T-helper 17 cell (primary cell): Measurements from ENCODE around the gene UNC5A. TPM values are rescaled to one million over a fixed set of nuclear protein-coding genes. Genes with fewer than 3 reads are reported as not detected.
A peak's percentile ranks its signal among the peaks of the same experiment; 100 is the strongest.

Experiments
- ATAC-seq: fragments of 150-1000 bp; cut with Tn5 transposase; 2 replicates; pipeline ENCODE4 v1.10.0; 2021; ENCODE audit warnings: mild to moderate bottlenecking, moderate library complexity
- DNase-seq, 3 donors: peaks; one replicate each; pipeline versions ENCODE4 v3.0.0 to v3.0.0-alpha.2; 2020 to 2021
- H3K9me3 ChIP-seq: one replicate; pipeline ENCODE4 v1.7.0; 2013; ENCODE audit warnings: low read length, mild to moderate bottlenecking; ENCODE audit not compliant: control insufficient read depth, poor library complexity, severe bottlenecking
- H3K27ac Mint-ChIP-seq: one replicate; pipeline ENCODE4 v1.8.0; 2022; ENCODE audit warnings: mild to moderate bottlenecking, moderate library complexity, mixed read lengths
- H3K27me3 Mint-ChIP-seq: one replicate; pipeline ENCODE4 v1.8.0; 2022; ENCODE audit warnings: mixed read lengths
- H3K36me3 Mint-ChIP-seq: one replicate; pipeline ENCODE4 v1.8.0; 2022; ENCODE audit warnings: low read depth, mixed read lengths
- H3K4me1 Mint-ChIP-seq: one replicate; pipeline ENCODE4 v1.8.0; 2022; ENCODE audit warnings: mild to moderate bottlenecking, mixed read lengths
- H3K4me3 Mint-ChIP-seq: one replicate; pipeline ENCODE4 v1.8.0; 2022; ENCODE audit warnings: mild to moderate bottlenecking, moderate library complexity, mixed read lengths
- total RNA-seq, 4 donors: library from RNA in 2 of 4; stranded (reverse) in 2 of 4; gene quantifications; one replicate each; pipeline ENCODE4 v1.2.3 and lab custom pipeline; 2022 to 2026

The UNC5A gene
- total RNA-seq, 2 donors from 2014 or later = not detected

DNA sequence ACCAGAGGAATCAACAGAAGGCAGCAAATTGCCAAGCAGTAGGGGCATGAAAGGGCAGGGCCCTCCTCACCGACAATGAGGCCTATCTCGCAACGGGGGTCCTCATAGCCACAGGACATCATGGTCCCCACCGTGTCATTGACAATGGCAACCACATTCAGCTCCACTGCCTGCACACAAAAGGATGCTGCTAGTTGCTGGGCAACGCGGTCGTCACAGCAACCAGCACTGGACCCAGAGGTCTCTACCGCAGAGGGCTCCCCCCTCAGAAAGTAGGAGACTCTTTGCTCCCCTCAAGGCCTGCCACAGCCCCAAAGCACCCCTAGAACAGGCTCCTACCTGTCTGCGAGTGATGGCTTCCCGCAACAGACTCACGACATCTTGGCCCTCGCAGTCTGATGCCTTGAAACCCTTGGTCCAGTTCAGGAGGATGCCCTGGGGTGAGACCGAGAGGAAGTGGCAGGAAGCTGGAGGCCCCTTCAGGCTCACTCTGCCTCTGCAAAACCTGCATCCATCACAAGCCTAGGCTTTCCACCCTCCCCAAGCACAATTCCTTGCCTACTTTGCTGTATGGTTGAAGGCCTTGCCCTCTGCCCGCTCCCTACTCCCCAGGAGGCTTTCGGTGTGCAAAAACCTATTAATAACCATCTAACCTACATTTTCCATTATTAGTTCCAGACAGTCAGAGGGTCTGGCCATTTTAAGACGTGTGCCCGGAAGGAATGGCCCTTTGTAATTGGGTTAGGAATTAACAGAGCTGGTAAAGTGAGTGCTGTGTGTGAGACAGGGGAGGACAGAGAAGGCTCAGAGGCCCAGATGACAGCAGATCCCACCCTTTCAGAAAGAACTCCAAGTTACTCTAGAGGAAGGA lies 73.6 kb downstream of the UNC5A start:
- H3K27ac Mint-ChIP-seq = no peak overlapping the region
- peaks cover 2% of the 10 kb centered on the region for H3K36me3 Mint-ChIP-seq
- peaks cover 8% of the 10 kb centered on the region for H3K4me1 Mint-ChIP-seq
- no peak overlapping the region for H3K4me3 Mint-ChIP-seq
- H3K27me3 Mint-ChIP-seq = peaks cover 18% of the 10 kb centered on the region
- ATAC-seq = no peak
- H3K9me3 ChIP-seq = no peaks in the 10 kb centered on the region
- no peak for DNase-seq

DNA sequence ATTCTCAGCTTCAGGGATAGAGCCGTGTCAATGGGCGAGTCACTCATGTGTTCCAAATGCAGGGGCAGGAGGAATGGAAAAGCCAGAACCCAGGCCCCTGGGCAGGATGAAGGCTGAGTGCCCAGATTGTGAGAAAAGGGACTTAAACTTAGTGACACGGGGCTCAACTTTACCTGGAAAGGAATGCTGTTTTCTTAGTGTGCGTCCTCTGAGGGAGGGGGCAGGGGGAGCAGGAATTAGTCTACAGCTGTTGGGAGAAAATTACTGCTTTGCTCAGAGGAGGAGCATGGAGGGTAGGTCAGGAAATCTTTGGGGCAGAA lies 74.2 kb downstream of the UNC5A start:
- Mint-ChIP-seq H3K4me3 (no peak overlapping the region), H3K36me3 (peaks cover 2% of the 10 kb centered on the region), H3K27me3 (peaks cover 17% of the 10 kb centered on the region), H3K27ac (no peak overlapping the region), H3K4me1 (peaks cover 8% of the 10 kb centered on the region)
- no peak for DNase-seq
- no peaks in the 10 kb centered on the region for H3K9me3 ChIP-seq
- ATAC-seq = no peak

DNA sequence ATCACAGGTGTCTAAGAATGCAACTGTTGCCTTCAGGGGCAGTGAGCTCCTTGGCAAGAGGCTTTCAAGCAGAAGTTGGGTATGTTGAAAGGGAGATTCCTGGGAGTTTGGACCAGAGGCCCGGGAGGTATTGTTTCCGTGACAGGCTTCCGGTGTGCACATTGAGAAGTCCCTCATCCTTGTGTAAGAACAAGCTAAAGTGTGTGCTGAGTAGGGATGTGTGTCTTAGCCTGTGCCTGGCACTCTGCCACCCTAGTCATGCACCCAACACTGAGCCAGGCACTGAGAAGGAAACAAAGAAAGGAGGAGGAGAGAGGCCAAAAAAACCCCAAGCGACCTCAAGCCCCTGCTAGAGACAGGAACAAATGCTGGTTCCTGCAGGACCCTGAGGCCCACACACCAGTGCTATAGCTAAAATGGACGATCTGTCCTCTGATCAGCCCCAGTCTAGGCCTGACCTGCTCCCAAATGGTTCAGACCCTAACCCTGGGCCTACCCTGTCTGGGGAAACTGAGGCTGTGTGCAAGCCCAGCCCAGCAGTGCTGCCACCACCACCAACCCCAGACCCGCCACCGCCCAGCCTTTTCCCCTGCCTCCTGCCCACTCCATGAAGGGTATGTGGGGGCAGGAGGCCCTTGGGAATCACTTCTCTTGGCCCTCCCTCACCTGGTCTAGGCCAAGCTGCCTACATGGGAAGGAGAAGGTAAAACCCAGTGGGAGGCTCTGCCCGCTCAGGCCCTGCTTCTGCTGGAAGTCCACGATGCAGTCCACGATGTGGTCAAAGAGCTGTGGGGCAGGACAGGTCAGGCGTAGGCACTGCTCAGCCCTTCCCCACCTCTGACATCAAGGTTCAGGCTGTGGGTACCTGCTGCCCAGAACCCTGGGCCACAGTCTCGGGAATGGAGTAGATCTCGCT lies 76.2 kb downstream of the UNC5A start:
- H3K9me3 ChIP-seq = no peaks in the 10 kb centered on the region
- H3K27me3 Mint-ChIP-seq = peaks cover 13% of the 10 kb centered on the region
- ATAC-seq = no peak
- peaks cover 2% of the 10 kb centered on the region for H3K36me3 Mint-ChIP-seq
- peak overlapping the region; percentile 12 for H3K4me3 Mint-ChIP-seq
- no peak overlapping the region for H3K27ac Mint-ChIP-seq
- peaks cover 11% of the 10 kb centered on the region for H3K4me1 Mint-ChIP-seq
- DNase-seq = no peak

DNA sequence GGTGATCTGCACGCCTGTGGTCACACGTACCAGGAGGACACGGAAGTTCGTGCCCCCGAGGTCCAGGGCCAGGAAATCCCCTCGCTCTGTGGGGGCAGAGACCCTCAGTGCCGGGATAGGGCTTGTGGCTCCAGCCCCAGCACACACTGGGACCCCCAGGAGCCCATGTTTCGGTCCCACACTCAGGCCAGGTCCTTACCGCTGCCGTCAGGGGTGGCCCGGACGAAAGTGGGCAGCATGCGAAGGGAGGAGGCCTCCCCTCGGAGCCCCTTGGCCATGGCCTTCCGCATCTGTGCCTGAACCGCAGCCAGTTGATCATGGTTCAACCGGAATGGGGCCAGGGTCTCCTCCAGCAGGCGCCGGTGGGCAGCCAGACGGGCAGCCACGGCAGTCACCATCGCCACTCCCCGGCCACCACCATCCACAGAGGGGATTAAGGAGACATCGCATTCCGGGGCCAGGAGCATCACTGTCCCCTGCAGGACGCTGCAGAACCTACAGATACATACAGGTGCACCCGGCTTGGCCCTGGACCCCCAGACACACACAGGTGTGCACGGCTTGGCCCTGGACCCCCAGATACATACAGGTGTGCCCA lies 77.0 kb downstream of the UNC5A start:
- Mint-ChIP-seq H3K27ac (no peak overlapping the region), H3K27me3 (peaks cover 18% of the 10 kb centered on the region), H3K36me3 (peaks cover 3% of the 10 kb centered on the region), H3K4me1 (peaks cover 13% of the 10 kb centered on the region), H3K4me3 (no peak overlapping the region)
- H3K9me3 ChIP-seq = no peaks in the 10 kb centered on the region
- ATAC-seq (no peak), DNase-seq (no peak)

DNA sequence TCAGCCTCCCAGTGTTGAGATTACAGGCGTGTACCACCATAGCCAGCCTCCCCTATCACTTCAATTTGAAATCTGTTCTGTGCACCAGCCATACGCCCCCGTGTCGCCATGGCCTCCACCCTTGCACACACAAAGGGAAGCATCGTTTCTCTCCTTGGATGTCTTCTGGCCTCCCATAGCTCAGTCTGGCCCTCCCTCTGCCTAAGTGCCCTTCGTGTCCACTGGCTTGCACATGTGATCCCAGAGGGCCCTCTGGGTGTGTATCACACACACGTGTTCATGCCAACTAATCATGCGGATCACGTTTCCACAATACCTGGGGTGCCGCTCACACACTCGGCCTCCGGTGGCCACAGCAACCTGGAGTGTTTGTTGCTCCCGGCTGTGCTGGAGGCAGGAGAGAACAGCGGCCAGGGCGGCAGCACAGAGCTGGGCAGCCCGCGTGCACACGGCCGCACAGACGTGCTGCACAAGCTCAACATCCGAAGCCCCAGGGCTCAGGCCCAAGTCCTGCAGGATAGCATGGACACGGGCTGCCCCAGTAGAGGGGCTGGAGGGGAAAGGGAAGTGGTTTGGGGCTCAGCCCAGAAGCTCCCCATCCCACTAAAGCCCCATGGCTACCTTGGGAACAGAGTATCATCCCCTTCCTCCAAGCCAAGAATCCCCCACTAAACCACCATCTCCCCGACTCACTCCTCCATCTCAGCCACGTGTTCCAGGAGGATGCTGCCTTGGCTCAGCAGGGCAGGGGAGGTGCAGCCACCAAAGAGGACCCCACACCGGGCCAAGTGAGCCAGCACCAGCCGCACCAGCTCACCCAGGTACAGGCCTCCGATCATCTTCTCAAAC lies 77.9 kb downstream of the UNC5A start:
- DNase-seq = no peak
- H3K4me1 Mint-ChIP-seq = peaks cover 10% of the 10 kb centered on the region
- H3K36me3 Mint-ChIP-seq = peaks cover 3% of the 10 kb centered on the region
- no peak for ATAC-seq
- no peak overlapping the region for H3K27ac Mint-ChIP-seq
- H3K27me3 Mint-ChIP-seq = peaks cover 15% of the 10 kb centered on the region
- no peaks in the 10 kb centered on the region for H3K9me3 ChIP-seq
- H3K4me3 Mint-ChIP-seq = no peak overlapping the region

DNA sequence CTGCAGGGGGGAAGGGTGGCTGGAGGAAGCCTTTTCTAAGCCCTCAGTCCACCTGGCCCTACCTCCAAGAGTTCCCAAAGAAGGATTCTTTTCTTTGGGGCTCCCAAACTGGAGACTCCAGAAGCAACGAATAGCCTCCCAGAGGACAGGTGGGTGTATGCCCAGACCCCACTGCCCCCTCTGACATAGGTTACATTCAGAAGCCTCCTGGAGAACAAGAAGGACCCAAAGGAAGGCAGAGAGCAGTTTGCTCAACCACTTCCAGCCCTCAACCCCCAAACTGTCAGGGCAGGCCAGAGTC lies 78.5 kb downstream of the UNC5A start:
- Mint-ChIP-seq H3K4me3 (no peak overlapping the region), H3K27ac (no peak overlapping the region), H3K4me1 (peaks cover 10% of the 10 kb centered on the region), H3K27me3 (peaks cover 20% of the 10 kb centered on the region), H3K36me3 (peaks cover 3% of the 10 kb centered on the region)
- no peak for ATAC-seq
- DNase-seq = no peak
- H3K9me3 ChIP-seq = no peaks in the 10 kb centered on the region

DNA sequence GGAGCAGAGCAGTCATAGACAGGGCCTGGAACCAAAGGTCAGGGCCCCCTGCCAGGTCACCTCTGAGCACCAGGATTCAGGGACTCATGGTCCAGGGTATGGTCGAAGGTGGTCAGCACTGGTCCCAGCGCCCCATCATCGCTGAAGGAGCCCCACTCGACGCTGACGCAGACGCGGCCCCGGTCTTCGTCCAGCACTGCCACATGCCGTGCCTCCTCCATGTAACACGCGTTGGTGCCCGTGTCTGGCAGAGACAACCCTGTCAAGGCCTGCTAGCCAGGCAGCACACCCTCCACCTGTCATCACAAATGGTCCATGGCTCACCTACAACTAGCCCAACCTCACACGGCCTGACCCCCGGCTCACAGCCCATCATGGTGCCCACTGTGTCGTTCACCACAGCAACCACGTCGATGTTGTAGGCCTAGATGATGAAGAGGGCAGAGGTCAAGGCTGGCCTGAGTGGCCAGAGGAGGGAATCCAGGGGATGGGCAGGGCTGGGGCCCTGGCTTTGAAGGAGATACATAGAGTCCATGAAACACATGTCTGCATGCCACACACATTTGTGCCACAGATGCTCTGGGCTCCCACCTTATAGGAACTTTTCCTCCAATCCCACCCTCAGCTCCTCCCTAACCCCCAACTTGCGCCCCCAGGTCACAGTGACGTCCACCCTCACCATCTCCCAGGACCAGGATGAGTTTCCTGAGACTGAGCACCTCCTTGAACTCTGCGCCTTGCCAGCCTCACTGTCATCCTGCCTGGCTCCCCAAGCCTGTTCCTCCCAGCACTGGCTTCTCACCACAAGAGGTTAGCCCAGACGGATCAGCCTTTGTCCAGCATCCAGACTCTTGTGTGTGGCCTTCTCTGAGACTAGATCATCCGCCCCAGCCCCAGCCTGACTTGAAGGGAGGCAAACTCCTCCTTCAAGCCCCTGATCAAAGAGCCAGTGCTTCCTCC lies 79.2 kb downstream of the UNC5A start:
- ATAC-seq = no peak
- peak in 1 of 3 donors; percentile 1 for DNase-seq
- peaks cover 9% of the 10 kb centered on the region for H3K4me1 Mint-ChIP-seq
- H3K27me3 Mint-ChIP-seq = peaks cover 20% of the 10 kb centered on the region
- no peak overlapping the region for H3K27ac Mint-ChIP-seq
- H3K4me3 Mint-ChIP-seq = no peak overlapping the region
- no peaks in the 10 kb centered on the region for H3K9me3 ChIP-seq
- H3K36me3 Mint-ChIP-seq = peaks cover 3% of the 10 kb centered on the region

DNA sequence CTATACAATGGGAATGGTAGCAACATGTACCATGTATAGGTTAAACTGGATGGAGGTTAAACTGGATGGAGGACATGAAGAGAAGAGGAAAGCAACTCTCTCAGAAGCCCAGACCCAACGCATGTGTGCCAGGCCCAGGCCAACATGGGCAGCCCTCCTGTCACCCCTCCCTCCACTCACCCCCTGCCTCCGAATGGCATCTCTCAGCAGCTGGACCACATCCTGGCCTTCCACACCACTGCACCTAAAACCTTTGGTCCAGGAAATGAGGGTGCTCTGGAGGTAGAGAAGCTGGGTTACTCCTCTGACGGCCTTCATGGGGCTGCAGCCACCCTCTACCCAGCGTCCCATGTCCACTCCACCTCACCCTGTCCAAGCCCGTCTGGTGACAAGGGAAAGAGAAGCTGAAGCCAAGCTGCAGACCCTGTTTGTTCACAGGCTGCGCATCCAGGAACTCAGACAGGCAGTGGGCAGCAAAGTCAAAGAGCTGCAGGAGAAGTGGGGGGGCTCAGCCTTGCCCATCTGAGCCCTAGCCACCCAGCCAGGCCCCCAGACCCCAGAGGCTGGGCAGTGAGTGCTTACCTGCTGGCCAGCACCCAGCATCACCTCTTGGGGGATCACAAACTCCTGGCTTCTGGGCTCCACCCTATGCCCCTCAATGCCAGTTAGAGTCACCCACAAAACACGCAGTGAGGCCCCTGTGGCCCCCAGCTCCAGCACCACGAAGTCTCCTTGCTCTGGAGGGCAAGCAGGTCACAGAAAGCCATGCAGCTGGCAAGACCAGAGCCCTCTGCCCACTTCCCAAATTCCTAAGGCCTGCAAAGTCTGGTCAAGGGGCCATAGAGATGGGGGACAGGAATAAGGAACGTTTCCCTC lies 80.3 kb downstream of the UNC5A start:
- ATAC-seq = no peak
- Mint-ChIP-seq H3K27me3 (peaks cover 20% of the 10 kb centered on the region), H3K4me3 (no peak overlapping the region), H3K27ac (no peak overlapping the region), H3K36me3 (peaks cover 3% of the 10 kb centered on the region), H3K4me1 (peaks cover 4% of the 10 kb centered on the region)
- H3K9me3 ChIP-seq = no peaks in the 10 kb centered on the region
- peak in 1 of 3 donors; percentile 1 for DNase-seq

DNA sequence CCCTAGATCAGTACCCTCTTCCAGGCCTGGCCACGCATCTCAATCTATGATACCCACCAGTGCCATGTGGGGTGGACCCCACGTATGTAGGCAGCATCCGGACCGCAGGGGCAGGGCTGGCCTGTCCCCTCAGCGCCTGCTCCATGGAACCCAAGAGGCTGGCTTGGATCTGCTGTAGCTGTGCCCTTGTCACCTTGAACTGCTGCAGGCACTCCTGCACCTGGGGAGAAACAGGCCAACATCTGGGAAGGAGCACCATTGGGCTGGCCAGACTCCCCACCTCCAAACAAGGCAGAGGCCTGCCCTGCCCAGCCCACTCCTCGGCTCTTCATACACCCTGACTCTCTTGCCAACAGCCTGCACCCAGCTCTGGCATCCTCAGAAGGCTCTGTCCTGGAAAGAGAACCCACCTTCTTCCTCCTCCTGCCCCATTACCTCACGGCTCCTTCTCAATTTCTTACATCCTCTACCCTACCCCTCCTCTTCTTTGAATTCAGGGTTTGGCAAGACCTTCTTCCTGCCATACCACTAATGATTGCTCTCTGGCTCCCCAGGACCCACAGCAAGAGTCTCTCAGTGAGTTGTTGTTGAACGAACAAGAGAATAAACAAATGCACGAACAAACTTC lies 81.1 kb downstream of the UNC5A start:
- H3K27me3 Mint-ChIP-seq = peaks cover 20% of the 10 kb centered on the region
- peaks cover 6% of the 10 kb centered on the region for H3K4me1 Mint-ChIP-seq
- H3K9me3 ChIP-seq = no peaks in the 10 kb centered on the region
- no peak overlapping the region for H3K27ac Mint-ChIP-seq
- DNase-seq = no peak
- no peak overlapping the region for H3K4me3 Mint-ChIP-seq
- peaks cover 3% of the 10 kb centered on the region for H3K36me3 Mint-ChIP-seq
- no peak for ATAC-seq

DNA sequence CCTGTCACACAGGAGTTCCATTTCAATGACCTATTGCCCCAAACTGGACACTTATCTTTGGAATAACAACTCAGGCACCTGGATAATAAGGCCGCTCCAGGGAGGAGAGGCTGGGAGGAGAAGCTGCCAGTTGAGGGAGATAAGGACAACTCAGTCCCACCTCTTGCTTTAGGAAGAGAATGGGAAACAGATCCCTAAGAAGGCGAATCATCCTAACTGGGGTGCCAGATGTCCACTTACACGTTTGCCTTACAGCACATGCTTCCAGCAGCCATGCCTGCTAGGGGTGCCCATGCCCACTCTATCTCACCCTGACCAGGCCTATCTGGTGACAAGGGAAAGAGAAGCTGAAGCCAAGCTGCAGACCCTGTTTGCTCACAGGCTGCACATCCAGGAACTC lies 82.3 kb downstream of the UNC5A start:
- ATAC-seq = no peak
- no peak for DNase-seq
- no peak overlapping the region for H3K4me3 Mint-ChIP-seq
- H3K4me1 Mint-ChIP-seq = peaks cover 10% of the 10 kb centered on the region
- peaks cover 3% of the 10 kb centered on the region for H3K36me3 Mint-ChIP-seq
- H3K27ac Mint-ChIP-seq = no peak overlapping the region
- H3K27me3 Mint-ChIP-seq = peaks cover 20% of the 10 kb centered on the region
- H3K9me3 ChIP-seq = no peaks in the 10 kb centered on the region

DNA sequence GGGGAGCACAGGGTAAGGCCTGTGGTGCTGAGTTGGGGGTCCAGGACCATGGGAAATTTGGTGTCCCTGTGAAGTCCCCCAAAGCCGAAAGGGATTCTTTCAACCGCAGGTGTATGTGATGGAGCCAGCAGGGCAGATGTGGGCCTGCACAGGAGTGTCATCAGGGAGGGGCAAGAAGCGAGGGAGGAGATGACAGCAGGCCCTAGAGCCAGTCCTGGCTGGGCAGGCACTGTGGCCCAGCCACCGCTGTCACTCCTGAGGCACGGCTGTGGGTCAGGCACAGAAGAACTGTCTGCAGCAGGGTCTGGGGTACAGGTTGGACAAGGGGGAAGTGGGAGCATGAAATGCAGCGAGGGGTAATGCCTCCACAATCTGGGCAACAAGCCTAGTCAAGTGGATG lies 83.9 kb downstream of the UNC5A start:
- Mint-ChIP-seq H3K27ac (no peak overlapping the region), H3K4me3 (no peak overlapping the region), H3K36me3 (peaks cover 3% of the 10 kb centered on the region), H3K4me1 (peaks cover 20% of the 10 kb centered on the region), H3K27me3 (peaks cover 20% of the 10 kb centered on the region)
- H3K9me3 ChIP-seq = no peaks in the 10 kb centered on the region
- no peak for DNase-seq
- no peak for ATAC-seq
